A673 (cell line): ENCODE data around the gene THADA.

Experiments
- EZH2 ChIP-seq: fragments of 200-600 bp; sonication (generic); IDR thresholded peaks from 2 replicates; pipeline ENCODE4 v1.6.1; 2017; ENCODE audit warnings: borderline replicate concordance, low read depth, mild to moderate bottlenecking, mixed read lengths, antibody characterized with exemption, low read length; ENCODE audit not compliant: poor library complexity, severe bottlenecking
- TF ChIP-seq, protein P1 (sequence below): fragments of 300-800, 200-600 bp; sonication (generic); conservative IDR thresholded peaks from 2 replicates; pipeline ENCODE4 v1.5.1; 2017; ENCODE audit warnings: low read depth, mild to moderate bottlenecking, antibody characterized with exemption, low read length, moderate library complexity, mixed read lengths

DNA sequence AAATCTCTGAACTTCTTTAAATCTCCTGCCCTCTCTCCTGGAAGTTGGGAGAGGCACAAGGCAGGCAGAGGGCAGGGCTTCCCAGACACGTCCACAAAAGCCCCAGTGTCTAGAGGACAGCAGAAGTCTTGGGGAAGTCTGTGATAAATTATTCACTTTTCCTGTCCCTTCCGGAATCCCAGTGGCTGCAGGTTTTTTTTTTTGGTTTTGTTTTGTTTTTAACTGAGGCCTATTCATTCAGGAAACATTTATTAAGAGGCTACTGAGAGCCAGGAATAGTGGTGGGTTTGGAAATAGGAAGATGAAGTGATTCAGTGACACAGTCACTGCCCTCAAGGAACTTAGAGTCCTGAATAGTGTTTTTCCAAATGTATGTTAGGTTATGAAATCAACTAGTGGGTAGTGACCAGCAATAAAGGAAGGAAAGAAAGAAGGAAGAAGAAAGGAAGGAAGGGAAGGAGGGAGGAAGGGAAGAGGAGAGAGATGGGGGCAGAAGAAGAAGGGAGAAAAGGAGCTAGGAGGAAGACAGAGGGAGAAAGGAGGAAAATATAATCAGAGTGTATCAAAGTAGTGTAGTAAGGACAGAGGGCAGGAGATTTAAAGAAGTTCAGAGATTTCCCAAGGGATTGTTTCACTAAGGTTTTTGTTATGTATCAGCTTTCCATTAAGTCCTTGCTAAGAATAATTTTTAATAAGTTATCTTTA, 270.6 kb downstream of the THADA start:
- TF ChIP-seq, protein P1, sequence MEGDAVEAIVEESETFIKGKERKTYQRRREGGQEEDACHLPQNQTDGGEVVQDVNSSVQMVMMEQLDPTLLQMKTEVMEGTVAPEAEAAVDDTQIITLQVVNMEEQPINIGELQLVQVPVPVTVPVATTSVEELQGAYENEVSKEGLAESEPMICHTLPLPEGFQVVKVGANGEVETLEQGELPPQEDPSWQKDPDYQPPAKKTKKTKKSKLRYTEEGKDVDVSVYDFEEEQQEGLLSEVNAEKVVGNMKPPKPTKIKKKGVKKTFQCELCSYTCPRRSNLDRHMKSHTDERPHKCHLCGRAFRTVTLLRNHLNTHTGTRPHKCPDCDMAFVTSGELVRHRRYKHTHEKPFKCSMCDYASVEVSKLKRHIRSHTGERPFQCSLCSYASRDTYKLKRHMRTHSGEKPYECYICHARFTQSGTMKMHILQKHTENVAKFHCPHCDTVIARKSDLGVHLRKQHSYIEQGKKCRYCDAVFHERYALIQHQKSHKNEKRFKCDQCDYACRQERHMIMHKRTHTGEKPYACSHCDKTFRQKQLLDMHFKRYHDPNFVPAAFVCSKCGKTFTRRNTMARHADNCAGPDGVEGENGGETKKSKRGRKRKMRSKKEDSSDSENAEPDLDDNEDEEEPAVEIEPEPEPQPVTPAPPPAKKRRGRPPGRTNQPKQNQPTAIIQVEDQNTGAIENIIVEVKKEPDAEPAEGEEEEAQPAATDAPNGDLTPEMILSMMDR, result no peak
- TF ChIP-seq EZH2, result no peak
